ENCODE results near the gene ERBB4. TPM values are rescaled to one million over a fixed set of nuclear protein-coding genes. Genes with fewer than 3 reads are reported as not detected.

ERBB4 gene
- total RNA-seq, 1 experiment from 2014 or later: 40.6 TPM

DNA sequence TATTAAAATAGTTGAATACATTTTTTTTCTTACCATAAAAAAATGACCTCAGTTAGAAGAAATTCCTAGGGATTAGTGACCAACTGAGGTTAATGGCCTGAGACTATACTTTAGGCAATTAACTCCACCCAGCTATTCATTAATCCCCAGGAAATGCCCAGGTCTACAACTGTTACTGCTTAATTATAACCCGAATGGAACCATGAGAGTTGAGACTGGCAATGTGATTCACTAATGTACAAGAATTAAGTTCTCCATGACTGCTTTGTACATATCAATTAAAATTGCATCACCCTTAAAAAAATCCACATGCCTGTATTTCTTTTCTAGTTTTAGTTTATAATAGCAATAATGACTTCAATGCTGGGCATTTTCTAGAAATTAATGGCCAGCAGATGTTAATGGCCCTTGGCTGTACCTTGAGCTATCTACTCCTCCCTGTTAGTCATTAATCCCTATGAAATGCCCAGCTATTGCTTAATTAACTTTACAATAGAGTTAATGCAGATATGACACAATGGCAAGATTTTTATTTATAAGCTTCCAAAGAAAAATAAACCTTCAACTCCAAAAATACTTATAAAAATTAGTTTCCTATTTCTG is 44.1 kb downstream of the ERBB4 start:
- BruUV-seq (replicated peaks): no TSS peak
- Histone ChIP-seq H3K4me3 (ENCODE audit: low read depth, low read length, poor library complexity, severe bottlenecking) (no peak overlapping the region), H3K4me1 (ENCODE audit: insufficient read depth, low read length, poor library complexity, severe bottlenecking) (peaks cover 23% of the 10 kb centered on the region), H3K9me3 (ENCODE audit: low read depth, low read length, poor library complexity, severe bottlenecking) (no peaks in the 10 kb centered on the region), H3K27me3 (replicated peaks; ENCODE audit: insufficient read depth, low read depth, low read length, poor library complexity) (no peaks in the 10 kb centered on the region), H3K27ac (ENCODE audit: low read depth, low read length, poor library complexity, severe bottlenecking) (peak overlapping the region; percentile 33), H3K36me3 (ENCODE audit: insufficient read depth, low read length, poor library complexity, severe bottlenecking) (no peaks in the 10 kb centered on the region)
- intact Hi-C loops (cut with micrococcal nuclease; ENCODE audit: unreplicated experiment): no loop called here
- DNase-seq (ENCODE audit: low spot score): peak; percentile 40
- TF ChIP-seq EZH2 (IDR thresholded peaks at IDR 0.05; ENCODE audit: borderline replicate concordance, low read depth, low read length, poor library complexity, severe bottlenecking): no peak
- TF ChIP-seq, protein P1, sequence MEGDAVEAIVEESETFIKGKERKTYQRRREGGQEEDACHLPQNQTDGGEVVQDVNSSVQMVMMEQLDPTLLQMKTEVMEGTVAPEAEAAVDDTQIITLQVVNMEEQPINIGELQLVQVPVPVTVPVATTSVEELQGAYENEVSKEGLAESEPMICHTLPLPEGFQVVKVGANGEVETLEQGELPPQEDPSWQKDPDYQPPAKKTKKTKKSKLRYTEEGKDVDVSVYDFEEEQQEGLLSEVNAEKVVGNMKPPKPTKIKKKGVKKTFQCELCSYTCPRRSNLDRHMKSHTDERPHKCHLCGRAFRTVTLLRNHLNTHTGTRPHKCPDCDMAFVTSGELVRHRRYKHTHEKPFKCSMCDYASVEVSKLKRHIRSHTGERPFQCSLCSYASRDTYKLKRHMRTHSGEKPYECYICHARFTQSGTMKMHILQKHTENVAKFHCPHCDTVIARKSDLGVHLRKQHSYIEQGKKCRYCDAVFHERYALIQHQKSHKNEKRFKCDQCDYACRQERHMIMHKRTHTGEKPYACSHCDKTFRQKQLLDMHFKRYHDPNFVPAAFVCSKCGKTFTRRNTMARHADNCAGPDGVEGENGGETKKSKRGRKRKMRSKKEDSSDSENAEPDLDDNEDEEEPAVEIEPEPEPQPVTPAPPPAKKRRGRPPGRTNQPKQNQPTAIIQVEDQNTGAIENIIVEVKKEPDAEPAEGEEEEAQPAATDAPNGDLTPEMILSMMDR (conservative IDR thresholded peaks at IDR 0.05; ENCODE audit: low read depth, low read length): no peak
- CTCF ChIA-PET: no interaction called here
- POLR2A ChIA-PET (ENCODE audit: low non-redundant PET): no interaction called here

DNA sequence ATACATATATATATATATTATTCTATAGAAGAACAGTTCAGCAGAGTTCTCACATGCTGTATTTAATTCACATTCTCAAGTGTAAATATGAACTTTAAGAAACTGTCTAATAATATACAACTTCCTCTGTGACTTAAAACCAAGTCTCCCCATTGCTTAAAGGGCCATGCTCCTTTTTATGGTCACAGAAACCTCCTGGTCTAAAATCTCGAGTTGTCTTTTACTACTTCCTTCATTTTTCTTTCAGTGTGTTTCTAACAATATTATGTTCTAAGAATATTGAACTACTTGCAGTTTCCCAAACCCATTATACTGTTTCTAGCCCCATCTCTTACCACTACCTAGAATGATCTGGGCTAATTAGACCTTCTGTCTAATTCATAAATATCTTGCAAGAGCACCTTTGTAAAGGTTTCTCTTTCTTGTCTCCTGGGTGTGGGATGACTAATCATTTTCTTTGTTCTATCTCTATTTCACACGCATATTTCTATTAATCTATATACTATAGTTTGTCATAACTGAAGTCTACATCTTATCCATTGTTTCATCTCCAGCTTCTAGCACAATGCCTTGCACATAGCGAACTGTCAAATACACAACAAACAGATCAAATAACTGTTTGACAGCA is 48.8 kb downstream of the ERBB4 start:
- Histone ChIP-seq H3K36me3 (ENCODE audit: insufficient read depth, low read length, poor library complexity, severe bottlenecking) (no peaks in the 10 kb centered on the region), H3K4me3 (ENCODE audit: low read depth, low read length, poor library complexity, severe bottlenecking) (no peak overlapping the region), H3K27me3 (replicated peaks; ENCODE audit: insufficient read depth, low read depth, low read length, poor library complexity) (no peaks in the 10 kb centered on the region), H3K27ac (ENCODE audit: low read depth, low read length, poor library complexity, severe bottlenecking) (no peak overlapping the region), H3K9me3 (ENCODE audit: low read depth, low read length, poor library complexity, severe bottlenecking) (no peaks in the 10 kb centered on the region), H3K4me1 (ENCODE audit: insufficient read depth, low read length, poor library complexity, severe bottlenecking) (peaks cover 22% of the 10 kb centered on the region)
- ChIA-PET POLR2A (ENCODE audit: low non-redundant PET) (no interaction called here), CTCF (no interaction called here)
- no peak for DNase-seq (ENCODE audit: low spot score)
- intact Hi-C loops (cut with micrococcal nuclease; ENCODE audit: unreplicated experiment): no loop called here
- no peak for TF ChIP-seq EZH2 (IDR thresholded peaks at IDR 0.05; ENCODE audit: borderline replicate concordance, low read depth, low read length, poor library complexity, severe bottlenecking)
- TF ChIP-seq, protein P1 (conservative IDR thresholded peaks at IDR 0.05; ENCODE audit: low read depth, low read length): no peak
- BruUV-seq (replicated peaks): no TSS peak

DNA sequence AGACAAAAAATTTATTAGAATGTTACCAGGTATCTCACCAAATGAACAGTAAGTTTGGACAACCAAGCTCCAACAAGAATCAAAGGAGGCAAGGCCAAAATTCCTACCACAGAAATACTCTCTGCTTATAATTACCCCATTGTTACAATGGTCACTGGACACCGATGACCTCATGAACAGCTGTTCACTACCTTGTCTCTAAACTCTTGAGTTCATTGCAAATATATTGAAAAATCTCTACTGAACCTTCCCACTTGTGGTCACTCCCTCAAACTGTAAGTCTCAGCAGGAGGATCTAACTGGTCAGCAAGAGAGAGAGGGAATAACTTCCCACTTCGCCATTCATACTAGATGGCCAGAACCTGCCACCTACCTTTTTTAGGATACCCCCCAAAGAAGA is 50.0 kb downstream of the ERBB4 start:
- ChIA-PET POLR2A (ENCODE audit: low non-redundant PET) (no interaction called here), CTCF (no interaction called here)
- no peak overlapping the region for H3K27ac ChIP-seq (ENCODE audit: low read depth, low read length, poor library complexity, severe bottlenecking)
- DNase-seq (ENCODE audit: low spot score): no peak
- H3K9me3 ChIP-seq (ENCODE audit: low read depth, low read length, poor library complexity, severe bottlenecking): no peaks in the 10 kb centered on the region
- H3K36me3 ChIP-seq (ENCODE audit: insufficient read depth, low read length, poor library complexity, severe bottlenecking): no peaks in the 10 kb centered on the region
- H3K4me3 ChIP-seq (ENCODE audit: low read depth, low read length, poor library complexity, severe bottlenecking): no peak overlapping the region
- H3K4me1 ChIP-seq (ENCODE audit: insufficient read depth, low read length, poor library complexity, severe bottlenecking): peaks cover 14% of the 10 kb centered on the region
- intact Hi-C loops (cut with micrococcal nuclease; ENCODE audit: unreplicated experiment): no loop called here
- BruUV-seq (replicated peaks): no TSS peak
- no peak for TF ChIP-seq EZH2 (IDR thresholded peaks at IDR 0.05; ENCODE audit: borderline replicate concordance, low read depth, low read length, poor library complexity, severe bottlenecking)
- TF ChIP-seq, protein P1 (conservative IDR thresholded peaks at IDR 0.05; ENCODE audit: low read depth, low read length): no peak
- no peaks in the 10 kb centered on the region for H3K27me3 ChIP-seq (replicated peaks; ENCODE audit: insufficient read depth, low read depth, low read length, poor library complexity)
